Ovary (tissue), 9 donors: Measurements from ENCODE around the gene NHLRC4. TPM values are rescaled to one million over a fixed set of nuclear protein-coding genes. Genes with fewer than 3 reads are reported as not detected.

Source experiments
- DNase-seq, 5 donors: peaks; one replicate each; pipeline ENCODE4 v3.0.0-alpha.2; 2019 to 2020
- H3K27ac ChIP-seq, 2 donors: fragments of 200-600 bp; one replicate each; pipeline versions ENCODE4 v1.5.1 to v1.8.0; 2019 to 2022
- H3K27me3 ChIP-seq: fragments of 200-600 bp; one replicate; pipeline ENCODE4 v1.8.0; 2022
- H3K36me3 ChIP-seq: fragments of 200-600 bp; sonication (generic); one replicate; pipeline ENCODE4 v1.5.1; 2019
- H3K4me1 ChIP-seq: one replicate; pipeline ENCODE4 v1.8.1; 2013; ENCODE audit warnings: mild to moderate bottlenecking, moderate library complexity; ENCODE audit not compliant: insufficient read depth
- H3K4me3 ChIP-seq: fragments of 200-600 bp; sonication (generic); one replicate; pipeline ENCODE4 v1.5.1; 2017
- H3K9me3 ChIP-seq, 2 donors: fragments of 200-600 bp in 1 of 2; sonication (generic) in 1 of 2; one replicate each; pipeline versions ENCODE4 v1.5.1 to v1.8.1; 2013 to 2019; ENCODE audit warnings: mild to moderate bottlenecking in 1 of 2, moderate library complexity in 1 of 2
- CTCF ChIP-seq, 3 donors: fragments of 450-650 bp in 2 of 3; fragments of 200-600 bp in 1 of 3; IDR thresholded peaks; one replicate each; pipeline versions ENCODE4 v1.5.1 to v1.8.0; 2016 to 2022; ENCODE audit warnings: antibody characterized with exemption in 3 of 3, mild to moderate bottlenecking in 1 of 3
- EP300 ChIP-seq: sonication (generic); formaldehyde crosslinking; IDR thresholded peaks from one replicate; pipeline ENCODE4 v1.6.1; 2017; ENCODE audit warnings: antibody characterized with exemption
- POLR2A ChIP-seq: fragments of 450-650 bp; IDR thresholded peaks from one replicate; pipeline ENCODE4 v1.6.1; 2017; ENCODE audit warnings: antibody characterized with exemption, mild to moderate bottlenecking, moderate library complexity
- WGBS, 3 donors: extraction: QIAGEN DNeasy Blood & Tissue Kit in 1 of 3; methylation state at CpG; one replicate each; pipeline versions ENCODE4 v1.1.5 to v1.1.7; 2013 to 2017; 5-methylcytosine and 5-hydroxymethylcytosine counted together
- intact Hi-C, 4 donors: fragments of 100-400 bp; cut with DNase I; formaldehyde crosslinking; loops; one replicate each; pipeline versions ENCODE4 v1.11.0 to v1.15.1; 2022 to 2023
- microRNA-seq, 3 donors: library from miRNA; unstranded; fragments of <30 nt; microRNA quantifications; one replicate each; pipeline versions ENCODE4 to v1.2.0, GENCODE V29; 2019 to 2020
- polyA plus RNA-seq, 2 donors: library from polyadenylated mRNA; stranded (reverse); fragments of 200-250 nt in 1 of 2; fragments of 350-450 nt in 1 of 2; fragmentation: Illumina TruSeq in 1 of 2; extraction: RNeasy Lipid Tissue Mini Kit (QIAGEN cat#74804) in 1 of 2; gene quantifications; one replicate each; pipeline ENCODE4 v1.2.3, GENCODE V29; 2013 to 2014
- small RNA-seq: library from RNA; depleted of rRNA; stranded (forward); fragments of <200 nt; gene quantifications from one replicate; pipeline ENCODE3, GENCODE V24; 2016
- total RNA-seq, 7 donors: library from RNA; depleted of rRNA in 2 of 7; stranded (reverse); fragments of >200 nt in 2 of 7; fragmentation: NEBNext Ultra II Directional in 3 of 7; extraction: Animal tissue kit (Norgen Biotek cat#: 25700) in 3 of 7; gene quantifications; one replicate each; pipeline versions ENCODE4 v1.1.0 to v1.2.4, GENCODE V29; 2016 to 2023
- donor health status: DM: no; HTN: no; CAD: no; lungs with moderate emphysema.
- donor health status: DM: no; HTN: no; CAD: no.
- donor health status: Bipolar disorder and iron deficiency.
- donor health status: DM: yes; HTN: yes; CAD: no.
- donor health status: DM: no; HTN: no; CAD: no.
- donor health status: DM: yes; HTN: yes; CAD: no.

The NHLRC4 gene
- total and polyA plus RNA-seq, 9 donors: 0.53 to 15.4 (median 5.0) TPM

GRCh38 chr16:617855-618254, 51.0 kb downstream of the NHLRC4 start:
- WGBS, 3 donors: 87 to 89% (median 88%) methylated on average over 16 of the region's 16 CpGs
- Histone ChIP-seq H3K36me3 (no peaks in the 10 kb centered on the region), H3K9me3 (no peaks in the 10 kb centered on the region), H3K27me3 (no peaks in the 10 kb centered on the region), H3K27ac (no peak overlapping the region), H3K4me1 (peaks cover 2% of the 10 kb centered on the region), H3K4me3 (no peak overlapping the region)
- intact Hi-C loops: no loop called here
- DNase-seq: no peak
- TF ChIP-seq CTCF (IDR thresholded peaks at IDR 0.05) (no peak), EP300 (no peak), POLR2A (no peak)

Small RNAs within 50 kb of the gene (microRNA-seq; reads per million reads assigned to microRNA genes)
- gene MIR3176 (0 to 0.36 (median 0.32) reads per million in 3 donors), gene MIR5587 (0 reads per million in 3 donors)

Small RNAs within 50 kb of the gene (small RNA-seq; reads per million reads assigned to genes)
- gene MIR3176 (not detected), gene MIR5587 (not detected), gene Z98883.1 (not detected)

Other genes starting within 250 kb of the NHLRC4 start
- gene AXIN1, start 214.3 kb upstream of the NHLRC4 start, total RNA-seq: 10 to 100 TPM; 13.7 to 27.2 (median 24.0) TPM
- 10 to 100 TPM in 1 of 2 donors, 1 to 10 TPM in 1; 3.7 to 21.8 TPM for gene AXIN1, start 214.3 kb upstream of the NHLRC4 start, polyA plus RNA-seq
- 10 to 100 TPM; 38.9 to 57.7 (median 40.9) TPM for gene MRPL28, start 196.5 kb upstream of the NHLRC4 start, total RNA-seq
- gene MRPL28, start 196.5 kb upstream of the NHLRC4 start, polyA plus RNA-seq: 10 to 100 TPM; 28.4 to 53.0 TPM
- 10 to 100 TPM; 13.0 to 39.8 (median 23.2) TPM for gene PGAP6, start 185.0 kb upstream of the NHLRC4 start, total RNA-seq
- gene PGAP6, start 185.0 kb upstream of the NHLRC4 start, polyA plus RNA-seq: 10 to 100 TPM; 13.9 to 17.9 TPM
- 100 to 1,000 TPM in 3 of 7 donors, 10 to 100 TPM in 4; 48.8 to 133 (median 93.4) TPM for gene NME4, start 169.8 kb upstream of the NHLRC4 start, total RNA-seq
- 100 to 1,000 TPM in 1 of 2 donors, 10 to 100 TPM in 1; 72.9 to 117 TPM for gene NME4, start 169.8 kb upstream of the NHLRC4 start, polyA plus RNA-seq
- gene DECR2, start 165.1 kb upstream of the NHLRC4 start, total RNA-seq: 10 to 100 TPM; 10.2 to 23.7 (median 15.1) TPM
- gene DECR2, start 165.1 kb upstream of the NHLRC4 start, polyA plus RNA-seq: 10 to 100 TPM in 1 of 2 donors, 1 to 10 TPM in 1; 2.1 to 13.0 TPM
- gene RAB11FIP3, start 141.4 kb upstream of the NHLRC4 start, total RNA-seq: 10 to 100 TPM; 35.9 to 58.1 (median 38.1) TPM
- 10 to 100 TPM; 18.0 to 40.1 TPM for gene RAB11FIP3, start 141.4 kb upstream of the NHLRC4 start, polyA plus RNA-seq
- gene CAPN15, start 39.3 kb upstream of the NHLRC4 start, total RNA-seq: 10 to 100 TPM; 16.9 to 38.9 (median 30.5) TPM
- 10 to 100 TPM in 1 of 2 donors, 1 to 10 TPM in 1; 1.6 to 19.4 TPM for gene CAPN15, start 39.3 kb upstream of the NHLRC4 start, polyA plus RNA-seq
- gene PRR35, start 6.6 kb upstream of the NHLRC4 start, total RNA-seq: not detected
- gene PRR35, start 6.6 kb upstream of the NHLRC4 start, polyA plus RNA-seq: not detected
- gene PIGQ, start 3.0 kb downstream of the NHLRC4 start, total RNA-seq: 10 to 100 TPM; 24.1 to 47.7 (median 39.8) TPM
- 10 to 100 TPM in 1 of 2 donors, 1 to 10 TPM in 1; 4.3 to 36.3 TPM for gene PIGQ, start 3.0 kb downstream of the NHLRC4 start, polyA plus RNA-seq
- 10 to 100 TPM; 11.7 to 24.1 (median 21.4) TPM for gene RAB40C, start 23.1 kb downstream of the NHLRC4 start, total RNA-seq
- 10 to 100 TPM in 1 of 2 donors, 1 to 10 TPM in 1; 1.9 to 21.0 TPM for gene RAB40C, start 23.1 kb downstream of the NHLRC4 start, polyA plus RNA-seq
- gene WFIKKN1, start 64.0 kb downstream of the NHLRC4 start, total RNA-seq: 1 to 10 TPM in 5 of 7 donors, under 1 TPM in 2; 0.57 to 2.6 (median 1.3) TPM
- gene WFIKKN1, start 64.0 kb downstream of the NHLRC4 start, polyA plus RNA-seq: under 1 TPM; 0.10 to 0.59 TPM
- gene METTL26, start 69.3 kb downstream of the NHLRC4 start, total RNA-seq: 100 to 1,000 TPM in 2 of 7 donors, 10 to 100 TPM in 5; 61.8 to 139 (median 75.9) TPM
- 100 to 1,000 TPM in 1 of 2 donors, 10 to 100 TPM in 1; 12.2 to 113 TPM for gene METTL26, start 69.3 kb downstream of the NHLRC4 start, polyA plus RNA-seq
- gene MCRIP2, start 74.8 kb downstream of the NHLRC4 start, total RNA-seq: 10 to 100 TPM; 21.5 to 42.3 (median 31.3) TPM
- 10 to 100 TPM in 1 of 2 donors, under 1 TPM in 1; 0.98 to 22.9 TPM for gene MCRIP2, start 74.8 kb downstream of the NHLRC4 start, polyA plus RNA-seq
- gene WDR90, start 82.4 kb downstream of the NHLRC4 start, total RNA-seq: 10 to 100 TPM; 22.4 to 58.2 (median 45.1) TPM
- 10 to 100 TPM in 1 of 2 donors, 1 to 10 TPM in 1; 1.4 to 34.9 TPM for gene WDR90, start 82.4 kb downstream of the NHLRC4 start, polyA plus RNA-seq
- gene RHOT2, start 101.1 kb downstream of the NHLRC4 start, total RNA-seq: 100 to 1,000 TPM in 1 of 7 donors, 10 to 100 TPM in 6; 44.6 to 100 (median 80.6) TPM
- 10 to 100 TPM; 11.6 to 96.6 TPM for gene RHOT2, start 101.1 kb downstream of the NHLRC4 start, polyA plus RNA-seq
- 1 to 10 TPM in 6 of 7 donors, under 1 TPM in 1; 0.50 to 4.3 (median 1.4) TPM for gene RHBDL1, start 108.7 kb downstream of the NHLRC4 start, total RNA-seq
- under 1 TPM in 1 of 2 donors, not detected in 1; 0.80 TPM for gene RHBDL1, start 108.7 kb downstream of the NHLRC4 start, polyA plus RNA-seq
- 100 to 1,000 TPM in 4 of 7 donors, 10 to 100 TPM in 3; 72.3 to 115 (median 102) TPM for gene STUB1, start 113.4 kb downstream of the NHLRC4 start, total RNA-seq
- gene STUB1, start 113.4 kb downstream of the NHLRC4 start, polyA plus RNA-seq: 100 to 1,000 TPM in 1 of 2 donors, 10 to 100 TPM in 1; 20.1 to 107 TPM
- 10 to 100 TPM; 36.6 to 73.9 (median 64.0) TPM for gene JMJD8, start 117.3 kb downstream of the NHLRC4 start, total RNA-seq
- 10 to 100 TPM; 10.2 to 53.8 TPM for gene JMJD8, start 117.3 kb downstream of the NHLRC4 start, polyA plus RNA-seq
- gene WDR24, start 123.4 kb downstream of the NHLRC4 start, total RNA-seq: 10 to 100 TPM in 6 of 7 donors, 1 to 10 TPM in 1; 8.4 to 17.3 (median 13.4) TPM
- gene WDR24, start 123.4 kb downstream of the NHLRC4 start, polyA plus RNA-seq: 10 to 100 TPM in 1 of 2 donors, under 1 TPM in 1; 0.42 to 10.3 TPM
- 1 to 10 TPM in 4 of 7 donors, under 1 TPM in 2, not detected in 1; 0.48 to 2.5 (median 1.4) TPM for gene FBXL16, start 138.8 kb downstream of the NHLRC4 start, total RNA-seq
- under 1 TPM; 0.22 to 0.25 TPM for gene FBXL16, start 138.8 kb downstream of the NHLRC4 start, polyA plus RNA-seq
- 10 to 100 TPM in 5 of 7 donors, 1 to 10 TPM in 2; 4.0 to 57.1 (median 15.7) TPM for gene METRN, start 148.1 kb downstream of the NHLRC4 start, total RNA-seq
- gene METRN, start 148.1 kb downstream of the NHLRC4 start, polyA plus RNA-seq: 1 to 10 TPM in 1 of 2 donors, under 1 TPM in 1; 0.40 to 5.6 TPM
- 10 to 100 TPM; 15.9 to 43.9 (median 26.0) TPM for gene ANTKMT, start 154.1 kb downstream of the NHLRC4 start, total RNA-seq
- 10 to 100 TPM in 1 of 2 donors, not detected in 1; 13.2 TPM for gene ANTKMT, start 154.1 kb downstream of the NHLRC4 start, polyA plus RNA-seq
- gene CCDC78, start 159.4 kb downstream of the NHLRC4 start, total RNA-seq: 10 to 100 TPM in 1 of 7 donors, 1 to 10 TPM in 4, under 1 TPM in 1, not detected in 1; 0.40 to 44.3 (median 4.7) TPM
- gene CCDC78, start 159.4 kb downstream of the NHLRC4 start, polyA plus RNA-seq: under 1 TPM in 1 of 2 donors, not detected in 1; 0.41 TPM
- gene HAGHL, start 160.1 kb downstream of the NHLRC4 start, total RNA-seq: 10 to 100 TPM in 1 of 7 donors, 1 to 10 TPM in 6; 2.6 to 25.7 (median 3.6) TPM
- gene HAGHL, start 160.1 kb downstream of the NHLRC4 start, polyA plus RNA-seq: 1 to 10 TPM in 1 of 2 donors, not detected in 1; 2.6 TPM
- 10 to 100 TPM; 20.8 to 32.5 (median 22.2) TPM for gene CIAO3, start 174.0 kb downstream of the NHLRC4 start, total RNA-seq
- gene CIAO3, start 174.0 kb downstream of the NHLRC4 start, polyA plus RNA-seq: 10 to 100 TPM in 1 of 2 donors, 1 to 10 TPM in 1; 8.5 to 18.0 TPM
- gene MSLN, start 193.7 kb downstream of the NHLRC4 start, total RNA-seq: 100 to 1,000 TPM in 1 of 7 donors, 10 to 100 TPM in 3, 1 to 10 TPM in 2, under 1 TPM in 1; 0.40 to 314 (median 13.6) TPM
- gene MSLN, start 193.7 kb downstream of the NHLRC4 start, polyA plus RNA-seq: 1 to 10 TPM; 1.5 to 1.9 TPM
- 10 to 100 TPM; 11.1 to 18.6 (median 16.1) TPM for gene RPUSD1, start 221.4 kb downstream of the NHLRC4 start, total RNA-seq
- gene RPUSD1, start 221.4 kb downstream of the NHLRC4 start, polyA plus RNA-seq: 10 to 100 TPM in 1 of 2 donors, not detected in 1; 13.1 TPM
- gene CHTF18, start 221.6 kb downstream of the NHLRC4 start, total RNA-seq: 10 to 100 TPM in 6 of 7 donors, 1 to 10 TPM in 1; 8.5 to 25.5 (median 18.7) TPM
- 10 to 100 TPM in 1 of 2 donors, under 1 TPM in 1; 0.32 to 21.7 TPM for gene CHTF18, start 221.6 kb downstream of the NHLRC4 start, polyA plus RNA-seq
- not detected for gene GNG13, start 233.7 kb downstream of the NHLRC4 start, total RNA-seq
- gene GNG13, start 233.7 kb downstream of the NHLRC4 start, polyA plus RNA-seq: not detected